GM20000 (cell line): ENCODE results near the gene TUBA1C.

Experiments
- DNase-seq: peaks from one replicate; pipeline ENCODE4 v3.0.0; 2012; ENCODE audit warnings: low spot score
- CTCF ChIP-seq: IDR thresholded peaks from 2 replicates; pipeline ENCODE4 v1.5.1; 2012; ENCODE audit warnings: mild to moderate bottlenecking, control low read depth; ENCODE audit errors: extremely low read depth, missing control alignments

Gene TUBA1C

GRCh38 chr12:49264873-49265792, at the start of gene TUBA1C:
Gene TUBA1C, plus strand, starts transcription at chr12:49265082. Its CDS starts 100 bp downstream, at chr12:49265182.
- DNase-seq, result peak; percentile 99
- no peak for TF ChIP-seq CTCF

- TF ChIP-seq CTCF, result no peak
These were observed 45.4 kb upstream of the TUBA1C start for GRCh38 chr12:49219417-49220026.

GRCh38 chr12:49220972-49221371, 43.9 kb upstream of the TUBA1C start:
- DNase-seq, result no peak
- TF ChIP-seq CTCF, result no peak

More at GRCh38 chr12:49219417-49220026, 45.4 kb upstream of the TUBA1C start:
- DNase-seq, result no peak

- no peak for DNase-seq
- no peak for TF ChIP-seq CTCF
These were observed 41.8 kb upstream of the TUBA1C start for GRCh38 chr12:49223122-49223521.

- TF ChIP-seq CTCF, result no peak
- no peak for DNase-seq
These were observed 41.1 kb upstream of the TUBA1C start for GRCh38 chr12:49223590-49224369.

GRCh38 chr12:49225576-49226166, 39.2 kb upstream of the TUBA1C start:
- TF ChIP-seq CTCF, result no peak
- DNase-seq, result no peak
